HL-60 (cell line): ENCODE measurements around the gene OPRL1.

Source experiments
- POLR2AphosphoS5 ChIP-seq: IDR thresholded peaks from 2 replicates; pipeline ENCODE4 v1.6.1; 2012; ENCODE audit warnings: low read depth
- SPI1 ChIP-seq: IDR thresholded peaks from 2 replicates; pipeline ENCODE4 v1.6.1; 2012; ENCODE audit warnings: low read depth, mild to moderate bottlenecking, borderline replicate concordance
- TF ChIP-seq, protein P1 (sequence below): IDR thresholded peaks from one replicate; pipeline ENCODE4 v1.5.1; 2011; ENCODE audit warnings: low read length, control low read depth, inconsistent platforms; ENCODE audit not compliant: insufficient read depth
- TF ChIP-seq, protein P2 (sequence below): IDR thresholded peaks from 2 replicates; pipeline ENCODE4 v1.6.1; 2012; ENCODE audit warnings: low read depth; ENCODE audit not compliant: insufficient replicate concordance

DNA sequence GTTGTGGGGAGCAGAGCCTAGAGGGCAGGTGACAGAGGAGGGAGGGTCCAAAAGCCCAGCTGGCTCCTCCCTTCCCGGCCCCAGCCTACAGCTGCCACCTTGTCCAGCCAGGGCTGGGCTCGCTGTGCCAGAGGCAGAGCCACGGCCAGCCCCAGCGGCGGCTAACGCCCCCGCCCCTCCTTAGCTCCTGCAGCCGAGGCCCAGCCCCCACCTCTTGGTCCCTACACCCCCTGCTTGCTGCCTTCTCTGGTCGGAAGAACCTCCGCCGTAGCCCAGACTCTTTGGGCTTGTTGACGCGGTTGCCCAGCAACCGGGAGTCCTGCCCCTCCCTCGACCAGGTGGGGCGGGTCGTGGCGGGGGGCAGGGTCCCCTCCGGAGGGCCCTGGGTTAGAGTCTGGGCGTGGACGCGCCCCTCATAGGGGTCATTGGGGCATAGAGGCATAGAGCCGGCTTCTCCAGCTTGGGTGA is 4.8 kb downstream of the OPRL1 start:
- TF ChIP-seq, protein P1, sequence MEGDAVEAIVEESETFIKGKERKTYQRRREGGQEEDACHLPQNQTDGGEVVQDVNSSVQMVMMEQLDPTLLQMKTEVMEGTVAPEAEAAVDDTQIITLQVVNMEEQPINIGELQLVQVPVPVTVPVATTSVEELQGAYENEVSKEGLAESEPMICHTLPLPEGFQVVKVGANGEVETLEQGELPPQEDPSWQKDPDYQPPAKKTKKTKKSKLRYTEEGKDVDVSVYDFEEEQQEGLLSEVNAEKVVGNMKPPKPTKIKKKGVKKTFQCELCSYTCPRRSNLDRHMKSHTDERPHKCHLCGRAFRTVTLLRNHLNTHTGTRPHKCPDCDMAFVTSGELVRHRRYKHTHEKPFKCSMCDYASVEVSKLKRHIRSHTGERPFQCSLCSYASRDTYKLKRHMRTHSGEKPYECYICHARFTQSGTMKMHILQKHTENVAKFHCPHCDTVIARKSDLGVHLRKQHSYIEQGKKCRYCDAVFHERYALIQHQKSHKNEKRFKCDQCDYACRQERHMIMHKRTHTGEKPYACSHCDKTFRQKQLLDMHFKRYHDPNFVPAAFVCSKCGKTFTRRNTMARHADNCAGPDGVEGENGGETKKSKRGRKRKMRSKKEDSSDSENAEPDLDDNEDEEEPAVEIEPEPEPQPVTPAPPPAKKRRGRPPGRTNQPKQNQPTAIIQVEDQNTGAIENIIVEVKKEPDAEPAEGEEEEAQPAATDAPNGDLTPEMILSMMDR = no peak
- no peak for TF ChIP-seq SPI1
- TF ChIP-seq, protein P2, sequence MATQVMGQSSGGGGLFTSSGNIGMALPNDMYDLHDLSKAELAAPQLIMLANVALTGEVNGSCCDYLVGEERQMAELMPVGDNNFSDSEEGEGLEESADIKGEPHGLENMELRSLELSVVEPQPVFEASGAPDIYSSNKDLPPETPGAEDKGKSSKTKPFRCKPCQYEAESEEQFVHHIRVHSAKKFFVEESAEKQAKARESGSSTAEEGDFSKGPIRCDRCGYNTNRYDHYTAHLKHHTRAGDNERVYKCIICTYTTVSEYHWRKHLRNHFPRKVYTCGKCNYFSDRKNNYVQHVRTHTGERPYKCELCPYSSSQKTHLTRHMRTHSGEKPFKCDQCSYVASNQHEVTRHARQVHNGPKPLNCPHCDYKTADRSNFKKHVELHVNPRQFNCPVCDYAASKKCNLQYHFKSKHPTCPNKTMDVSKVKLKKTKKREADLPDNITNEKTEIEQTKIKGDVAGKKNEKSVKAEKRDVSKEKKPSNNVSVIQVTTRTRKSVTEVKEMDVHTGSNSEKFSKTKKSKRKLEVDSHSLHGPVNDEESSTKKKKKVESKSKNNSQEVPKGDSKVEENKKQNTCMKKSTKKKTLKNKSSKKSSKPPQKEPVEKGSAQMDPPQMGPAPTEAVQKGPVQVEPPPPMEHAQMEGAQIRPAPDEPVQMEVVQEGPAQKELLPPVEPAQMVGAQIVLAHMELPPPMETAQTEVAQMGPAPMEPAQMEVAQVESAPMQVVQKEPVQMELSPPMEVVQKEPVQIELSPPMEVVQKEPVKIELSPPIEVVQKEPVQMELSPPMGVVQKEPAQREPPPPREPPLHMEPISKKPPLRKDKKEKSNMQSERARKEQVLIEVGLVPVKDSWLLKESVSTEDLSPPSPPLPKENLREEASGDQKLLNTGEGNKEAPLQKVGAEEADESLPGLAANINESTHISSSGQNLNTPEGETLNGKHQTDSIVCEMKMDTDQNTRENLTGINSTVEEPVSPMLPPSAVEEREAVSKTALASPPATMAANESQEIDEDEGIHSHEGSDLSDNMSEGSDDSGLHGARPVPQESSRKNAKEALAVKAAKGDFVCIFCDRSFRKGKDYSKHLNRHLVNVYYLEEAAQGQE = no peak
- TF ChIP-seq POLR2AphosphoS5 = no peak
